ENCODE measurements around the gene RAB32.

The RAB32 gene

GRCh38 chr6:146598772-146599405, 55.3 kb downstream of the RAB32 start, which contains the start of gene ADGB:
TSS of gene ADGB (plus strand) at chr6:146598972. CDS start at chr6:146599041, 69 bp downstream.
- peaks cover 15% of the 10 kb centered on the region for H3K27me3 Mint-ChIP-seq
- peak within 1 kb of the TSS; percentile 38 for H3K4me3 Mint-ChIP-seq
- no peaks in the 10 kb centered on the region for H3K9me3 Mint-ChIP-seq (ENCODE audit: low read depth)
- no peak within 1 kb of the TSS for H3K27ac Mint-ChIP-seq
- H3K4me1 Mint-ChIP-seq (ENCODE audit: low read depth), result peaks cover 10% of the 10 kb centered on the region
- no peaks in the 10 kb centered on the region for H3K36me3 Mint-ChIP-seq

- Mint-ChIP-seq H3K27me3 (peaks cover 15% of the 10 kb centered on the region), H3K36me3 (no peaks in the 10 kb centered on the region), H3K4me1 (ENCODE audit: low read depth) (peaks cover 10% of the 10 kb centered on the region), H3K27ac (no peak overlapping the region), H3K4me3 (no peak overlapping the region), H3K9me3 (ENCODE audit: low read depth) (no peaks in the 10 kb centered on the region)
These were observed 57.7 kb downstream of the RAB32 start for GRCh38 chr6:146601352-146601751.

- Mint-ChIP-seq H3K27me3 (peaks cover 15% of the 10 kb centered on the region), H3K9me3 (ENCODE audit: low read depth) (no peaks in the 10 kb centered on the region), H3K36me3 (no peaks in the 10 kb centered on the region), H3K4me3 (no peak overlapping the region), H3K4me1 (ENCODE audit: low read depth) (peaks cover 10% of the 10 kb centered on the region), H3K27ac (no peak overlapping the region)
These were observed 58.9 kb downstream of the RAB32 start for GRCh38 chr6:146602526-146602925.

Measured in activated naive CD8-positive, alpha-beta T cell (primary cell).